ENCODE results near the gene AFAP1.

DNA sequence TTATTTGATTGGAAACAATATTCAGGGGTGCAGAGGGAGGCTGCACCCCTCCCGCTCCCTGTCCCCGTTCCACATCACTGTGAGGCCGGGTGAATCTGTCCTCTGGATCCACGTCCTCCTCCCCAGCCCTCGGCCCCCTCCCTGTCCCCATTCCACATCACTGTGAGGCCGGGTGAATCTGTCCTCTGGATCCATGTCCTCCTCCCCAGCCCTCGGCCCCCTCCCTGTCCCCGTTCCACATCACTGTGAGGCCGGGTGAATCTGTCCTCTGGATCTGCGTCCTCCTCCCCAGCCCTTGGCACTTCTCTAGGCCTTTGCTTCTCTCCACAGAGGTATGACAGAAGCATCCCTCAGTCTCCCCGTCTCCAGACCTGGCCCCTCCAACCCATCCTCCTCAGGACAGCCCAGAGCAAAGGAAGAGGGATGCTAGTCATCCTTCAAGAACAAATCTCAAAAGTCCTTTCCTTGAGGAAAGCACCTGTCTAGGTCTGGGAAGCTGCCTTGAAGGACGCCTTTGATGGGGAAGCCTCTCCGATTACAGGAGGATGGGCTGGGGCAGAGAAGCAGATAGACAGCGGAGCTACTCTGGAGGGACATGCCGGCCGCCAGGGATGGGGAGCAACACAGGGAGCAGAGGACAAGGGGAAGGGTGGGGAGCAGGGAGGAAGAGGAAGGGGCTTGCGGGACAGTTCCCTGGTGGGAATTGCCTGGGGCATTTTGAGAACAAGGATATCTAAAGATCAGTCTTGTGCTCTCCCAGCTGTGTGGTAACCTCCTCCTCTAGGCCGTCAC is 10.8 kb upstream of the AFAP1 start:
- TF ChIP-seq POLR2A (IDR thresholded peaks at IDR 0.05; ENCODE audit: low read depth, low read length), result no peak
- TF ChIP-seq CTCF (IDR thresholded peaks at IDR 0.05; ENCODE audit: extremely low read depth in 1 of 2, insufficient read depth in 1 of 2, low read depth in 1 of 2, low read length in 2 of 2), result no peak
